GM19455 (cell line): Measurements from ENCODE around the gene SEC14L1.
A peak's percentile ranks its signal among the peaks of the same experiment; 100 is the strongest.
"Not testable (repeated sequence)": the region's sequence is repeated elsewhere in the genome, so short reads cannot be mapped to it uniquely, and the experiment has no call there.

Experiments
- ATAC-seq: cut with Tn5 transposase; IDR thresholded peaks from one replicate; pipeline ENCODE4 v1.9.1; 2021; ENCODE audit not compliant: unreplicated experiment

SEC14L1 gene

GRCh38 chr17:77140166-77140877 lies 447 bp upstream of the SEC14L1 start:
- ATAC-seq, result peak; percentile 82

- ATAC-seq, result no peak
Observed at GRCh38 chr17:77141846-77142449, 1.2 kb downstream of the SEC14L1 start.

GRCh38 chr17:77142689-77143088 lies 1.9 kb downstream of the SEC14L1 start:
- ATAC-seq, result no peak

GRCh38 chr17:77143306-77143705 lies 2.5 kb downstream of the SEC14L1 start:
- ATAC-seq, result no peak

DNA sequence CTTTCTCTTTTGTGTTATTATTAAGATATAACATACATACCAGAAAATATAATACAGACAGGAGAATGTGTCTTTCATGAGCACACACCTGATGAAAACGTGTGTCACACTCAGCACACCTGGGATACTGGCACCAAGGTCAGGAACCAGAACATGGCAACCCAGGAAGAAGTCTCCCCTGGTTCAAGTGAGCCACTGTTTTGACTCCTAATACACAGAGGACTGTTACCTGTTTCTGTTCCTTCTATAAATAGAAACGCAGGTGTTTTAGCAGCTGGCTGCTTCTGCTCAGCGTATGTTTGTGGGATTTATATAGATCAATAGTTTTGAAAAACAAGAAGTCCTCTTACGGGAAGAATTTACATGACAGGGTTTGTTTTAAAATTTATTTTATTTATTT lies 3.5 kb downstream of the SEC14L1 start:
- no peak for ATAC-seq

DNA sequence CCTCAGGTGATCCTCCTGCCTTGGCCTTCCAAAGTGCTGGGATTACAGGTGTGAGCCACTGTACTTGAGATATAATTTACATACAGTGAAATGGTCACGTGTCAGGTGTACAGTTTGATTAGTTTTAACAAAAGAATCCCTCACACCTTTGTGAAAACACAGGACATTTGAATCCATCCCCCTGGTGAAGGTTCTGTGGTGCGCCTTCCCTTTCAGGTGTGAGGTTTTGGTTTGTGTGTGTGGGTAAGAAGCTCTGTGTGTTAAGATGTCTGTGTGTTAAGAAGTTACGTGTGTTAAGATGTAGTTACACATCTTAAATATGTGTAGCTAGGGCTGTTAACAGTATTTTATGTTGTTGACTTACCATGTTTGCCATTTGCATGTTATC lies 4.4 kb downstream of the SEC14L1 start:
- ATAC-seq, result no peak

GRCh38 chr17:77145612-77146245 lies 5.0 kb downstream of the SEC14L1 start:
- no peak for ATAC-seq

- ATAC-seq, result no peak
Observed at GRCh38 chr17:77146246-77146632, 5.5 kb downstream of the SEC14L1 start.

GRCh38 chr17:77146882-77147281 lies 6.1 kb downstream of the SEC14L1 start:
- no peak for ATAC-seq

GRCh38 chr17:77147357-77147801 lies 6.6 kb downstream of the SEC14L1 start:
- peak; percentile 45 for ATAC-seq

- no peak for ATAC-seq
Observed at GRCh38 chr17:77148077-77148939, 7.5 kb downstream of the SEC14L1 start.

- no peak for ATAC-seq
Observed at GRCh38 chr17:77148940-77149510, 8.3 kb downstream of the SEC14L1 start.

GRCh38 chr17:77150196-77150595 lies 9.4 kb downstream of the SEC14L1 start:
- ATAC-seq, result no peak

DNA sequence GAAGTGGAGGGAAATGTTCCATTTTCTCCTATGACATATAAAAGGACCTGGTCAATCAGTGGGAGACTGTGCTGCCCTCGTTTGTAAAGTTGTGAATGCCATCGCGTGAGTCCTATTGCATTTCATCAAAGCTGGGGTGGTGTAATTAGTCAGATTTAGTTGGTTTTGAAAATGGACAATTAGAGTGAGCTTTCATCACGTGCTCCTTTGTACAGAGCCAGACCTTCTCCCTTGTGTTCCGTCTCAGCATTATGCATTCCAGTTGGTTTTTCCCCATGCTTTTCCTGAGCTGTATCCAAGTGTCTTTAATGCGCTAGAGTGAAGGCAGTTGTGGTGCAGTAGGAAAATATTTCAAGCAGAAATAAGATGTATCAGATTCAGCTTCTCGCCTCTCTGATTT lies 10.4 kb downstream of the SEC14L1 start:
- ATAC-seq, result no peak

GRCh38 chr17:77152056-77152455 lies 11.3 kb downstream of the SEC14L1 start:
- not testable (repeated sequence) for ATAC-seq

GRCh38 chr17:77153472-77153871 lies 12.7 kb downstream of the SEC14L1 start:
- ATAC-seq, result no peak

DNA sequence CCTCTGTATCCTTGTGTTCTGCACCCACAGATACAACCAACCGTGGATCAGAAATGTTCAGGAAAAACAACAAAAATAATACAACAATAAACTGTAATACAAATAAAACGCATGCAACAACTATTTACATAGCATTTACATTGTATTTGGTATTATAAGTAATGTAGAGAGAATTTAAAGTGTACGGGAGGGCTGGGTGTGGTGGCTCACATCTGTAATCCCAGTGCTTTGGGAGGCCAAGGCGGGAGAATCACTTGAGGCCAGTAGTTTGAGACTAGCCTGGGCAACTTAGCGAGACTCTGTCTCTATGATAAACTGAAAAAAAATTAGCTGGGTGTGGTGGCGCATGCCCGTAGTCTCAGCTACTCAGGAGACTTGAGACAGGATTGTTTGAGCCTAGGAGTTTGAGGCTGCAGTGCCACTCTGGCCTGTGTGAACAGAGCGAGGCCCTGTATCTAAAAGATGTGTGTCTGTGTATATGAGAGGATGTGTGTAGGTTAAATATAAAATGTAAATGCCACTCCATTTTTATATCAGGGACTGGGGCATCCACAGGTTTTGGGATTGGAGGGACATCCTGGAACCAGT lies 13.3 kb downstream of the SEC14L1 start:
- no peak for ATAC-seq

DNA sequence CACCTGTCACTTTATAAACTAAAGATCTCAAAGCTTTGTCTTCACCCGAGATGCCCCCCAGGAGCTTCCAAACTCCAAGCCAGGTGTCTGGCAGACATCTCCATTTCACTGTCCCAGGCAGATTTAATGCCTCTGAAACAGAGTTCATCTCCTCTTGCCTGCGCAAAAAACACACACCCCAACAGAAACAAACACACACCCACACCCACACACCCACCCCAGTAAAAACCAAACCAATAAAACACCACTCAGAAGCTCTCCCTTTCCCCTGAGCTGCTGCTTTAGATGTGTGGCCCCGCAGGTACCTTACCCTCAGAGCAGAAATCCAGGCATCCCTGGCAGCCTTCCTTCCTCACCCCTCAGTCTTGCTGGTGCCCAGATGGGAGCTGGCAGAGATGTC lies 14.4 kb downstream of the SEC14L1 start:
- ATAC-seq, result no peak

DNA sequence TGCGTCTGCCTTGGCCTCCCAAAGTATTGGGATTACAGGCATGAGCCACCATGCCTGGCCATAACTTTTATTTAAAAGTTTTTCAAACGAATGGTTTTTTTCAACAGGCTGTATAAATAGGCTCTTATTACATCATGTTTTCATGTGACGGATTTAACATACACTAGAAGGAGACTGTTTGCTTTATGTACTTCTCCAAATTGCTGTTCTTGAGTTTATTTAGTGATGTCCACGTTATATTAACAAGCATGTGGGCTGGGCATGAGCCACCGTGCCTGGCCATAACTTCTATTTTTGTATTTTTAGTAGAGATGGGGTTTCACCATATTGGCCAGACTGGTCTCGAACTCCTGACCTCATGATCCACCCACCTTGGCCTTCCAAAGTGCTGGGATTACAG lies 17.0 kb downstream of the SEC14L1 start:
- ATAC-seq, result not testable (repeated sequence)

DNA sequence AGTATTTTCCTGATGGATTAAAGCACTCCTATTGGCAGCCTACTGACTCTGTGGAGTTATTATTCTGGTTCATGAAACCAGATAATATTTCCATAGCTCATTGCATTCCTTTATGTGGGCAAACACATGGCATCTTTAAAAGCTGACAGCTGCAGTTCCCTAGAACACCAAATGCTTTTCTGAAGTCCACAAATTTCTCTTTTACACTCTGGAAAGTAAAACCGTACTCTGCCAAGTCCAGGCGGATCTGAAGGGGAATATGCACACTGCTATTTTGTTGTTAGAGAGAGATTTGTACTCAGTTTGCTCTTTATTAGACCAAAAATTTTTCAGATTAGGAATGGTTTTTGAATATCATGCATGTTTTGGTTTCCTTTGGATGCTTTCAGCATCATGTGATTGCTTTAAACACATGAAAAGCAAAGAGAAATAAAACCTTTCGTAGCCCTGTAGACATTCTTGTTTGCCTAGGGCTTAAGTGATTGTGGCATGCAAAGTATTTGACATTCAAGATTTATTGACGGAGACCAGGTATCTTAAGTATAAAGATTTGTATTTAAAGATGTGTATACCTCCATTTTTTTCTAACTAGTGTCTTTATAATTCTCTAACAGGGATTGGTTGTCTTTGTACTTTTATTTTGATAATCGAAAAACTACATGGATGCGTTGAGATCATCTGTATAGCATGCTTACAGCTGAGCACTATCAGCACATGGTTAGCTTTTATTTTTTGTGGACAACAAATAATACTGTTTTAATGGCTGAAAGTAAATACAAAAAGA lies 19.5 kb downstream of the SEC14L1 start:
- ATAC-seq, result no peak
